H1 (cell line): ENCODE results near the gene VAPA. TPM values are rescaled to one million over a fixed set of nuclear protein-coding genes. Genes with fewer than 3 reads are reported as not detected.

Experiments
- CTCF ChIA-PET: fragments of 300-600 bp; sonication (Branson Sonifier 250); formaldehyde crosslinking; loops from one replicate; lab custom pipeline; 2021; ENCODE audit not compliant: partially characterized antibody; lab: Charles Lee
- POLR2A ChIA-PET: fragments of 300-600 bp; sonication (Branson Sonifier 250); formaldehyde crosslinking; loops from one replicate; lab custom pipeline; 2021; ENCODE audit warnings: inconsistent platforms; ENCODE audit not compliant: partially characterized antibody; lab: Charles Lee
- DNase-seq, 2 experiments: peaks; one replicate each; pipeline versions ENCODE4 v3.0.0 to v3.0.0-alpha.2; 2010 to 2022; ENCODE audit warnings: low spot score in 2 of 2, low read depth in 1 of 2, mixed read lengths in 1 of 2
- FAIRE-seq: peaks from 2 replicates; lab custom pipeline; 2011; peaks lifted over from hg19 to GRCh38; lab: Jason Lieb, UNC
- H2AFZ ChIP-seq: 2 replicates; pipeline ENCODE4 v1.8.1; 2012; ENCODE audit warnings: low read length, inconsistent platforms
- H2AK5ac ChIP-seq: 2 replicates; pipeline ENCODE4 v1.6.1; 2013; ENCODE audit warnings: low read depth, low read length
- H2BK120ac ChIP-seq: replicated peaks from 2 replicates; pipeline ENCODE3; 2013; ENCODE audit warnings: low read depth, low read length, inconsistent platforms
- H2BK12ac ChIP-seq: 2 replicates; pipeline ENCODE4 v1.6.1; 2013; ENCODE audit warnings: low read depth, low read length
- H2BK15ac ChIP-seq: 2 replicates; pipeline ENCODE4 v1.6.1; 2013; ENCODE audit warnings: low read length
- H2BK20ac ChIP-seq: 2 replicates; pipeline ENCODE4 v1.6.1; 2013; ENCODE audit warnings: low read length
- H2BK5ac ChIP-seq: 2 replicates; pipeline ENCODE4 v1.6.1; 2013; ENCODE audit warnings: low read depth, low read length
- H3K14ac ChIP-seq: 2 replicates; pipeline ENCODE4 v1.6.1; 2013; ENCODE audit warnings: inconsistent platforms; ENCODE audit not compliant: insufficient read length
- H3K18ac ChIP-seq: 2 replicates; pipeline ENCODE4 v1.6.1; 2013; ENCODE audit warnings: low read length; ENCODE audit errors: extremely low read depth
- H3K23ac ChIP-seq: 2 replicates; pipeline ENCODE4 v1.6.1; 2013; ENCODE audit warnings: inconsistent platforms; ENCODE audit not compliant: insufficient read length
- H3K23me2 ChIP-seq: 2 replicates; pipeline ENCODE4 v1.6.1; 2013; ENCODE audit warnings: low read depth, low read length
- H3K27ac ChIP-seq: 2 replicates; pipeline ENCODE4 v1.6.1; 2011; ENCODE audit warnings: low read depth, low read length, inconsistent platforms
- H3K27me3 ChIP-seq, 4 experiments: replicated peaks in 1 of 4; 1 replicate in 1 of 4; 2 replicates in 3 of 4; pipeline versions ENCODE4 v1.6.1 to v1.8.1; 2011 to 2013; ENCODE audit warnings: low read length in 3 of 4, mild to moderate bottlenecking in 3 of 4, inconsistent platforms in 2 of 4, mixed read lengths in 2 of 4, moderate library complexity in 1 of 4; ENCODE audit not compliant: control insufficient read depth in 3 of 4, insufficient read depth in 3 of 4; ENCODE audit errors: extremely low read depth in 1 of 4
- H3K36me3 ChIP-seq, 4 experiments: 2 replicates each; pipeline versions ENCODE4 v1.6.1 to v1.8.1; 2011 to 2013; ENCODE audit warnings: mild to moderate bottlenecking in 4 of 4, low read length in 3 of 4, moderate library complexity in 2 of 4, control low read depth in 1 of 4, inconsistent platforms in 1 of 4; ENCODE audit not compliant: insufficient read depth in 4 of 4, control insufficient read depth in 2 of 4
- H3K4ac ChIP-seq: replicated peaks from 2 replicates; pipeline ENCODE3; 2013; ENCODE audit warnings: low read length, low read depth, mixed read lengths, inconsistent platforms; ENCODE audit not compliant: insufficient read length
- H3K4me1 ChIP-seq, 4 experiments: replicated peaks in 1 of 4; 1 replicate in 1 of 4; 2 replicates in 3 of 4; pipeline versions ENCODE4 v1.6.1 to v1.8.1; 2011 to 2013; ENCODE audit warnings: low read length in 3 of 4, inconsistent platforms in 2 of 4, mixed read lengths in 1 of 4; ENCODE audit not compliant: insufficient read depth in 4 of 4, control insufficient read depth in 3 of 4
- H3K4me2 ChIP-seq, 2 experiments: 2 replicates each; pipeline versions ENCODE4 v1.6.1 to v1.8.1; 2011 to 2013; ENCODE audit warnings: low read depth in 2 of 2, low read length in 2 of 2, control low read depth in 1 of 2, inconsistent platforms in 1 of 2, mild to moderate bottlenecking in 1 of 2; ENCODE audit not compliant: insufficient read depth in 1 of 2
- H3K4me3 ChIP-seq, 4 experiments: fragments of 200-600, 300-600 bp in 1 of 4; sonication (generic), shearing (Covaris generic), sonication (Bioruptor Twin) in 1 of 4; 2 replicates each; pipeline versions ENCODE4 v1.5.1 to v1.8.1; 2011 to 2016; ENCODE audit warnings: low read length in 4 of 4, low read depth in 3 of 4, control low read depth in 2 of 4, inconsistent platforms in 2 of 4, mild to moderate bottlenecking in 2 of 4, mixed read lengths in 1 of 4, moderate library complexity in 1 of 4; ENCODE audit not compliant: insufficient read depth in 2 of 4; ENCODE audit errors: extremely low read depth in 1 of 4
- H3K56ac ChIP-seq: replicated peaks from 2 replicates; pipeline ENCODE3; 2013; ENCODE audit warnings: low read depth, mild to moderate bottlenecking, mixed read lengths, low read length, inconsistent platforms; ENCODE audit not compliant: insufficient read length
- H3K79me1 ChIP-seq: 2 replicates; pipeline ENCODE4 v1.6.1; 2013; ENCODE audit warnings: low read depth, low read length, control low read depth
- H3K79me2 ChIP-seq, 2 experiments: 2 replicates each; pipeline versions ENCODE4 v1.6.1 to v1.8.1; 2012 to 2013; ENCODE audit warnings: low read length in 2 of 2, mild to moderate bottlenecking in 2 of 2, inconsistent platforms in 1 of 2; ENCODE audit not compliant: insufficient read depth in 2 of 2, control insufficient read depth in 1 of 2
- H3K9ac ChIP-seq, 4 experiments: replicated peaks in 1 of 4; 1 replicate in 1 of 4; 2 replicates in 3 of 4; pipeline versions ENCODE4 v1.6.1 to v1.8.1; 2011 to 2013; ENCODE audit warnings: low read depth in 3 of 4, low read length in 3 of 4, control low read depth in 2 of 4, mild to moderate bottlenecking in 2 of 4, moderate library complexity in 2 of 4, inconsistent platforms in 1 of 4; ENCODE audit errors: extremely low read depth in 1 of 4
- H3K9me3 ChIP-seq, 2 experiments: 2 replicates each; pipeline versions ENCODE4 v1.6.1 to v1.8.1; 2012 to 2013; ENCODE audit warnings: mild to moderate bottlenecking in 2 of 2, moderate library complexity in 2 of 2, control low read depth in 1 of 2, inconsistent platforms in 1 of 2, low read depth in 1 of 2, low read length in 1 of 2, mixed read lengths in 1 of 2; ENCODE audit not compliant: insufficient read depth in 2 of 2
- H4K20me1 ChIP-seq, 2 experiments: replicated peaks in 1 of 2; 2 replicates each; pipeline versions ENCODE3 to v1.8.1; 2011 to 2013; ENCODE audit warnings: inconsistent platforms in 2 of 2, low read length in 2 of 2, mild to moderate bottlenecking in 1 of 2; ENCODE audit not compliant: insufficient read depth in 2 of 2, control insufficient read depth in 1 of 2
- H4K5ac ChIP-seq: 2 replicates; pipeline ENCODE4 v1.6.1; 2013; ENCODE audit warnings: low read length, low read depth, mixed read lengths, inconsistent platforms; ENCODE audit not compliant: insufficient read length
- H4K8ac ChIP-seq: 2 replicates; pipeline ENCODE4 v1.8.0; 2013; ENCODE audit warnings: mild to moderate bottlenecking, moderate library complexity, low read length, inconsistent platforms; ENCODE audit not compliant: insufficient read depth; ENCODE audit errors: extremely low read depth
- H4K91ac ChIP-seq: replicated peaks from 2 replicates; pipeline ENCODE3; 2013; ENCODE audit warnings: low read length, mixed read lengths, inconsistent platforms; ENCODE audit not compliant: insufficient read length
- ATF2 ChIP-seq: IDR thresholded peaks from 2 replicates; pipeline ENCODE4 v1.6.1; 2012; ENCODE audit warnings: low read length, inconsistent platforms
- EP300 ChIP-seq, 2 experiments: IDR thresholded peaks; 1 replicate in 1 of 2; 2 replicates in 1 of 2; pipeline ENCODE4 v1.6.1; 2011 to 2012; ENCODE audit warnings: low read depth in 2 of 2, low read length in 2 of 2, mild to moderate bottlenecking in 2 of 2, borderline replicate concordance in 1 of 2, inconsistent platforms in 1 of 2, moderate library complexity in 1 of 2
- GABPA ChIP-seq: IDR thresholded peaks from 2 replicates; pipeline ENCODE4 v1.6.1; 2011; ENCODE audit warnings: mild to moderate bottlenecking, low read length, moderate library complexity, borderline replicate concordance; ENCODE audit not compliant: insufficient read depth
- JUND ChIP-seq: IDR thresholded peaks from 2 replicates; pipeline ENCODE4 v1.6.1; 2011; ENCODE audit warnings: mild to moderate bottlenecking, improper control_type of control experiment, low read length
- KDM1A ChIP-seq: fragments of 200-600, 300-600 bp; sonication (generic); IDR thresholded peaks from 2 replicates; pipeline ENCODE4 v1.7.1; 2016; ENCODE audit warnings: mild to moderate bottlenecking, low read length, borderline replicate concordance
- MAFK ChIP-seq: IDR thresholded peaks from 2 replicates; pipeline ENCODE4 v1.6.1; 2012; ENCODE audit warnings: low read depth, mild to moderate bottlenecking, improper control_type of control experiment, low read length
- RAD21 ChIP-seq, 2 experiments: IDR thresholded peaks in 1 of 2; conservative IDR thresholded peaks in 1 of 2; 2 replicates each; pipeline ENCODE4 v1.6.1; 2011; ENCODE audit warnings: low read depth in 2 of 2, low read length in 2 of 2, improper control_type of control experiment in 1 of 2, inconsistent platforms in 1 of 2, mild to moderate bottlenecking in 1 of 2, moderate library complexity in 1 of 2
- SAP30 ChIP-seq: fragments of 300-600 bp; sonication (generic); IDR thresholded peaks from 2 replicates; pipeline ENCODE4 v1.7.1; 2012; ENCODE audit warnings: low read length, moderate library complexity, mild to moderate bottlenecking, inconsistent platforms; ENCODE audit not compliant: insufficient read depth, insufficient replicate concordance
- SP2 ChIP-seq: IDR thresholded peaks from 2 replicates; pipeline ENCODE4 v1.6.1; 2012; ENCODE audit warnings: mild to moderate bottlenecking, low read length, inconsistent platforms
- SRF ChIP-seq: IDR thresholded peaks from 2 replicates; pipeline ENCODE4 v1.6.1; 2011; ENCODE audit warnings: mild to moderate bottlenecking, low read depth, low read length, moderate library complexity
- TEAD4 ChIP-seq: IDR thresholded peaks from 2 replicates; pipeline ENCODE4 v1.6.1; 2012; ENCODE audit warnings: low read depth, low read length, inconsistent platforms, mixed read lengths
- WGBS, 2 experiments: shearing (Covaris generic) in 1 of 2; methylation state at CpG; one replicate each; pipeline versions ENCODE4 v1.1.6 to v1.1.7; 2013 to 2015; ENCODE audit warnings: low lambda C conversion rate in 2 of 2, mixed read lengths in 2 of 2, inconsistent platforms in 1 of 2, low coverage in 1 of 2, missing lambda C conversion rate in 1 of 2; ENCODE audit not compliant: insufficient replicate concordance in 2 of 2, insufficient coverage in 1 of 2, insufficient read length in 1 of 2; ENCODE audit errors: extremely low coverage in 1 of 2, missing lambda C conversion rate in 1 of 2; 5-methylcytosine and 5-hydroxymethylcytosine counted together
- polyA plus RNA-seq, 7 experiments: library from polyadenylated mRNA; depleted of rRNA in 3 of 7; stranded (reverse) in 5 of 7; unstranded in 2 of 7; fragments of >200 nt in 5 of 7; fragments of 200-250 nt in 2 of 7; gene quantifications; 1 replicate in 5 of 7; 2 replicates in 1 of 7; 4 replicates in 1 of 7; pipeline versions ENCODE4 v1.2.1 to v1.2.3, GENCODE V29; 2011 to 2013; ENCODE audit warnings: missing spikeins in 2 of 7, mixed read lengths in 2 of 7
- total RNA-seq: library from RNA; stranded (reverse); fragmentation: NEBNext Ultra II Directional; extraction: Animal tissue kit (Norgen Biotek cat#: 25700); gene quantifications from 2 replicates; pipeline ENCODE4 v1.2.1, GENCODE V29; 2021

VAPA gene
- total and polyA plus RNA-seq, 2 of the 8 experiments (the other 6 are each of a cell fraction or from before 2014, with no cell fraction given): 79.7 to 130 TPM

GRCh38 chr18:10008006-10008647 is 94.3 kb downstream of the VAPA start:
- no peak overlapping the region for H3K14ac ChIP-seq
- H2BK12ac ChIP-seq: no peak overlapping the region
- peaks cover 0 to 2% of the 10 kb centered on the region in 2 experiments for H4K20me1 ChIP-seq
- no peaks in the 10 kb centered on the region for H3K36me3 ChIP-seq
- H2BK20ac ChIP-seq: no peak overlapping the region
- H4K91ac ChIP-seq: no peak overlapping the region
- H3K23ac ChIP-seq: no peak overlapping the region
- H3K23me2 ChIP-seq: peaks cover 7% of the 10 kb centered on the region; the same call in 1 of the 2 replicates
- no peak overlapping the region for H2AFZ ChIP-seq
- H3K9me3 ChIP-seq: no peaks in the 10 kb centered on the region
- H2BK120ac ChIP-seq: no peak overlapping the region
- H3K18ac ChIP-seq: no peak overlapping the region
- H2BK15ac ChIP-seq: no peak overlapping the region
- no peak overlapping the region for H4K8ac ChIP-seq
- POLR2A ChIA-PET: interaction anchor here (0.8 to 0.9 kb wide), 2 partner anchors 9 to 15 kb away, joined by 3 read pairs; no protein-coding TSS in a partner anchor
- H3K79me2 ChIP-seq: no peaks in the 10 kb centered on the region
- H3K4me2 ChIP-seq: no peak overlapping the region
- H2BK5ac ChIP-seq: no peak overlapping the region
- no peaks in the 10 kb centered on the region; a peak in 1 of 7 replicates for H3K4me1 ChIP-seq
- no peaks in the 10 kb centered on the region for H3K27me3 ChIP-seq
- no peak overlapping the region for H3K4ac ChIP-seq
- no peak overlapping the region for H4K5ac ChIP-seq
- FAIRE-seq (no peak), DNase-seq (no peak)
- no peak overlapping the region for H3K27ac ChIP-seq
- 89 to 100% methylated on average over 2 to 3 of the region's 3 CpGs for WGBS, 2 experiments
- no peak overlapping the region for H3K9ac ChIP-seq
- H3K79me1 ChIP-seq: no peaks in the 10 kb centered on the region
- peak overlapping the region; percentile 95 for H3K56ac ChIP-seq
- H3K4me3 ChIP-seq: no peak overlapping the region
- TF ChIP-seq RAD21 (IDR thresholded peaks at IDR 0.05 in 1 of 2, conservative IDR thresholded peaks at IDR 0.05 in 1 of 2; ENCODE audit: low read depth in 2 of 2, low read length in 2 of 2) (no peak), MAFK (no peak), ATF2 (no peak), SP2 (no peak), GABPA (no peak), TEAD4 (no peak), SRF (no peak), KDM1A (no peak), SAP30 (no peak), EP300 (IDR thresholded peaks at IDR 0.05; ENCODE audit: borderline replicate concordance in 1 of 2, low read depth in 2 of 2, low read length in 2 of 2) (no peak), JUND (no peak)
- TF ChIP-seq, all 59 proteins: peak for 0
- CTCF ChIA-PET: no interaction called here
- H2AK5ac ChIP-seq: no peak overlapping the region
